Fibroblast of the conjunctiva (primary cell): ENCODE results near the gene RNF212B.
"Not testable (repeated sequence)": the region's sequence is repeated elsewhere in the genome, so short reads cannot be mapped to it uniquely, and the experiment has no call there.

Experiments
- DNase-seq: peaks from one replicate; pipeline ENCODE4 v3.0.0-alpha.2; 2010; ENCODE audit warnings: low read depth

RNF212B gene

DNA sequence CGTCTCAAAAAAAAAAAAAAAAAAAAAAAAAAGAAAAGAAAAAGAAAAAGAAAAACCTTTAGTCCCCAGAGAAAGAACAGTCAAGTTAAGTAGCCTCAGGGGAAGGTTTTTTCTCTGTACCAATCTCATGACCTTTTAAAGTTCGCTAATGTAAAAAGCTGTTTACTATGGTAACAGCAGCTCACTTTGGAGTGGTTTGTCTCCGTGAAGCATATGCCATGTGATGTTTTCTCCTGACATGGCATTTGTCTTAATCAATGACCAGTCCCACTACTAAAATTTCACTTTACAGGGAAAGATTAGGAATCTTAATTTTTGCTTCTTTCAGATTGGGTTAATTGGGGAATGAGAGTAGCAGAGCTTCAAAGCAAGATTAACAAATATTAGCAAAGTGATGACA lies 4.3 kb downstream of the RNF212B start:
- DNase-seq = no peak

GRCh38 chr14:23243066-23243465 lies 5.3 kb downstream of the RNF212B start:
- no peak for DNase-seq

- DNase-seq = no peak
These were observed 7.5 kb downstream of the RNF212B start for GRCh38 chr14:23245282-23245681.

- DNase-seq = no peak
These were observed 10.9 kb downstream of the RNF212B start for GRCh38 chr14:23248601-23249000.

GRCh38 chr14:23249824-23250223 lies 12.1 kb downstream of the RNF212B start:
- DNase-seq = no peak

DNA sequence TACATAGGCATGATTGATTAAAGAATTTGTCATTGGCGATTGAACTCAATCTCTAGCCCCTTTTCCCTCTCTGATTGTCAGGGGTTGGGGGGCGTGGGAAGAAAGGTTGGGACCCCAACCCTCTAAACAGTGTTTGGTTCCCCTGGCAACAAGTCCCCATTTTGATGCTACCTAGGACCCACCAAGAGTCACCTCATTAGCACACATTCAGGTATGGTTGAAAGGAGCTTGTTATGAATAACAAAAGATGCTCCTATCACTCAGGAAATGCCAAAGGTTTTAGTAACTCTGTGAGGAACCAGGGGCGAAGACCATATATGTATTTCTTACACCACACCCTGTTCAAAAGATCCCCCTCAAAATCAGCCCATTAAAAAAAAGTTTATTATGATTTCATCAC lies 14.3 kb downstream of the RNF212B start:
- no peak for DNase-seq

DNA sequence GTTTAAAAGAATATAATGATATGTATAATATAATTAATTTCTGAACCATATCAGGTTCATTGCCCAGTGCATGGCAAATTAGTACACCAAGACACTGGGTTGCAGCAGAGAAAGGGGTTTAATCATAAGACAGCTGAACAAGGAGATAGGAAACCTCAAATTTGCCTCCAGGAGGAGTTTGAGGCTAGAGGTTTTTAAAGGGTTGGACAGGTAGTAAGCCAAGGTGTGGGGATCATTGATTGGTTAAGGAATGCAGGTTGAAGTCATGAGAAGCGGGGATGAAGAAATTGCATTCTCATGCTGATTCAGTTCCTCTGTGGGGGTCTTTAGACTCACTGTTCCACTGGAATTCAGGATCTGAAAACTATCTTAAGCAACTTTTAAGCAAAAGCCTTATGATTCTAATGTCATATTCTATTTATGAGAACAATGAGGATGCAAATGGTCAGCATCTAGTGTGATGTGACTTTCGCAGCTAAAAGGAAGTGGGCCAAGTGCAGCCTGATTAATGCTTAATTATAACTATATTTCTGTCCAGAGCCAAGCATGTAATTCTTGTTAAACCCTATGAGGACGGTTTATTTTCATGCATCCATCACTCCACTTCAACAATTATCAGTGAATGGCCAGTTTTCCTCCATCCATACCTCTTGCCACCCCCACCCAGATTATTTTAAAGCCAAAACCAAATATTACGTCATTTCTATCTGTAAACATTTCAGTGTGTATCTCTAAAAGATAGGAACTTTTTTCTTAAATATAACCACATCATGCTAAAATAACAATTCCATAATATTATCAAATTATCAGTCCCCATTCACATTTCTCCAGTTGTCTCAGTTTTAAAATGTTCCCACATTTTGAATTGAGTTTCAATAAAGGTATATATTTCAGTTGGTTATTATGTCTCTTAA lies 14.9 kb downstream of the RNF212B start:
- no peak for DNase-seq

DNA sequence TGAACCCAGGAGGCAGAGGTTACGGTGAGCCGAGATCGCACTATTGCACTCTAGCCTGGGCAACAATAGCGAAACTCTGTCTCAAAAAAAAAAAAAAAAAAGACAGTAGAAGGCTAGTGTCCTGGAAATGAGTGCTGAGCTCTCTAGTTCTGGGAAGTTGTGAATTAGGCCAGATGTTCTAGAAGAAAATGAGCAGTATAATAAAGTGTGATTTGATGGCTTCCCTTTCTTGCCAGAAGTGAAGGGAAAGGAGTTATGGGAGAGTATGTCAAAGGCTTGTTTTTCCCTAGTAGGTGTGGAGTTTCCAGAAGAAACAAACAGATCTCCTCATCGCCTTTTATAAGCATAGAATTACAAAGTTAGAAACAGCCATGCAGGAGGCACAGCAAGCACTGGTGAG lies 20.5 kb downstream of the RNF212B start:
- DNase-seq = no peak

DNA sequence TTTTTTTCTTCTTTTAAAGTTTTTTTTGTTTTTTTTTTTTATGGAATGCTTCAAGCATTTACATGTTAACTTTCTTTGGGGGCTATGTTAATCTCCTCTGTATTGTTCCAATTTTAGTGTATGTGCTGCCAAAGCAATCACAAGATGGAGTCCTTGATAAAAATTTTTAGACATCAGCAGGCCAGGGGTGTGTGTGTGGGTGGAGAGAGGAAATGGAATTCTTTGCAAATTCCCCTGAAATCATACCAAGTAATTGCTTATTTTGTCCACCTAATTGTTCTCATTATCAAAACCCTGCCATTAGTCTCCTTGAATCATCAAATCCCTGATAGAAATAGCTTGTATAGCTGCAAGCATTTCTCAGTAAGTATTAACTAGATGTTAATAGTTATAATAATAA lies 21.7 kb downstream of the RNF212B start:
- no peak for DNase-seq

DNA sequence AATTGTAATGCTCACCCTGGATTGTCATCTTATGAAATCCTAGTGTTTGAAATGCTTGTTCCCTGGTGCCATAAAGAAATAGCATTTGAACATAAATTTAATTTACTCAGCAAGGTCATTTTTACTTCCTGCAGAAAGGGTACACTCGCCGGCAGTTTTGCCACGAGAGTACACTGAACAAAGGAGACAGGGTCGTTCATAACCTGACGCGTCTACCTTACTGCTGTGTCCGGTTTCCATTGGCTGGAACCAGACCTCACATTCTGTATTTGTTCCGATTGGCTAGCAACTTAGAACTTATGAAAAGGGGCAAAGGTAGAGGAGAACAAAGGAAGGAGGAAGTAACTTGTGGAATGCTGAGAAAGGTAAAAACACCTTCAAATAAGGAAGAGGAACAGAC lies 23.1 kb downstream of the RNF212B start:
- not testable (repeated sequence) for DNase-seq

GRCh38 chr14:23269193-23269592 lies 31.5 kb downstream of the RNF212B start:
- no peak for DNase-seq

GRCh38 chr14:23275412-23275811 lies 37.7 kb downstream of the RNF212B start:
- no peak for DNase-seq

DNA sequence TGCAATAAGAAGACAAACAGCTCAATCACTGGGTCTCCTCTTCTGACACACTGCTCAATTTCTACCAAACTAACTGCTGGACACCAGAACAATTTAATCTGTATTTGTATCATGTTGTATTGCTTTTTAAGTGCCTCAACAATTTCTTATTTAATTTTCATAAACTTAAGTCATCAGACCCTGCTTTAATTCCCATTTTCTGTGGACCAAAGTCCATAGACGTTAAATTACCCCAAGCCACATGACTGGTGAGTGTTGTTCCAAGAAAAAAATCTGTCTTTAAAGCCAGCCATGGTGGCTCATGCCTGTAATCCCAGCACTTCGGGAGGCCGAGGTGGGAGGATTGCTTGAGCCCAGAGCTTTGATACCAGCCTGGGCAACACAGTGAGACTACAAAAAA lies 39.5 kb downstream of the RNF212B start:
- DNase-seq = no peak

DNA sequence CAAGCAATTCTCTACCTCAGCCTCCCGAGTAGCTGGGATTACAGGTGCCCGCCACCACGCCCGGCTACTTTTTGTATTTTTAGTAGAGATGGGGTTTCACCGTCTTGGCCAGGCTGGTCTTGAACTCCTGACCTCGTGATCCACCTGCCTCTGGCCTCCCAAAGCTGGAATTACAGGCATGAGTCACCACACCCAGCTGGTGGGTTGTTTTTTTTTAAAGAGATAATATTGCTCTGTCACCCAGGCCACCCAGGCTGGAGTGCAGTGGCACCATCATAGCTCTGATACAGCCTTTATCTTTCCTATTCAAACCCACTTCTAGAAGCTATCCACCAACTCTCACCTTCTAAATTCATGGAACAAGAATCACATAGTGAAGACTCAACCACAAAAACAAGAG lies 40.2 kb downstream of the RNF212B start:
- DNase-seq = not testable (repeated sequence)

GRCh38 chr14:23281247-23281646 lies 43.5 kb downstream of the RNF212B start:
- DNase-seq = no peak

DNA sequence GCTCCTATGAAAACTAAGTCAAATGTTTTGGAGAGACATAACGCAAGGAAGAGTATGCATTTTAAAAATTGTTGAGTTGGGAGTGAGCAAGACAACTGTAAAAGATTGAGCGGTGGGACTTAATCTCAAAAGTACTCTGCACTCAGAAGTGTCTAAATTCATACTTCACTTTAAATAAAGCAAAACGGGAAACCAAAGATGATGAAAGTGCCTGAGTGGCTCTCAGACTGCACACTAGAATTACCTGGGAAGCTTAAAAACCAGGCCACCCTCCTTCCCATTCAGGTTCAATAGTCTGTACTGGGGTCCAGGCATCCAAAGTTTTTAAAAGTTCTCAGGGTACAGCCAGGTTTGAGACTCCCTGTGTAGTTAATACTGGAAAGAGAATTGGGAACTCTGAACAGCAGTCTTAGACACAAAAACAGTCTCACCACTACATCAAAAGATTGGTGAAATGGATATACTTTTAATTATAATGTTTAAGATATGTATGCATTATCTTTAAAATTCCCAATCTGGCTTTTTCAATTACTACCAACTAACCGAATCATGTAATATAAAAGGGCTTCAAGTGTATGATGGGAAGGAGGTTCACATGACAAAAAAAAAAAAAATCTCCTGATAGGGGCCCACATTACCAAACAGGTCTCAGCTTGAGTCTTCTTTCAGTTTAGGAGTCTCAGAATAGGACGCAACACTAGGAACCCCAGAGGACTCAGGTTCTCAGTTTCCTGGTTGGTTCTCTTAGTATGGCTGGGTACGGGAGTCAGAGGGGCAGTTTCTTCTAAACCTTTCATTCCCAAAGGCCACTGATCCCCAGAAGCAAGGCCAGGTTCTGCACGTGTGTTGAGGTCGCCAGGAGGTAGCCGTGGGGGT lies 47.2 kb downstream of the RNF212B start:
- no peak for DNase-seq

GRCh38 chr14:23285530-23286019 lies 47.8 kb downstream of the RNF212B start:
- DNase-seq = no peak

DNA sequence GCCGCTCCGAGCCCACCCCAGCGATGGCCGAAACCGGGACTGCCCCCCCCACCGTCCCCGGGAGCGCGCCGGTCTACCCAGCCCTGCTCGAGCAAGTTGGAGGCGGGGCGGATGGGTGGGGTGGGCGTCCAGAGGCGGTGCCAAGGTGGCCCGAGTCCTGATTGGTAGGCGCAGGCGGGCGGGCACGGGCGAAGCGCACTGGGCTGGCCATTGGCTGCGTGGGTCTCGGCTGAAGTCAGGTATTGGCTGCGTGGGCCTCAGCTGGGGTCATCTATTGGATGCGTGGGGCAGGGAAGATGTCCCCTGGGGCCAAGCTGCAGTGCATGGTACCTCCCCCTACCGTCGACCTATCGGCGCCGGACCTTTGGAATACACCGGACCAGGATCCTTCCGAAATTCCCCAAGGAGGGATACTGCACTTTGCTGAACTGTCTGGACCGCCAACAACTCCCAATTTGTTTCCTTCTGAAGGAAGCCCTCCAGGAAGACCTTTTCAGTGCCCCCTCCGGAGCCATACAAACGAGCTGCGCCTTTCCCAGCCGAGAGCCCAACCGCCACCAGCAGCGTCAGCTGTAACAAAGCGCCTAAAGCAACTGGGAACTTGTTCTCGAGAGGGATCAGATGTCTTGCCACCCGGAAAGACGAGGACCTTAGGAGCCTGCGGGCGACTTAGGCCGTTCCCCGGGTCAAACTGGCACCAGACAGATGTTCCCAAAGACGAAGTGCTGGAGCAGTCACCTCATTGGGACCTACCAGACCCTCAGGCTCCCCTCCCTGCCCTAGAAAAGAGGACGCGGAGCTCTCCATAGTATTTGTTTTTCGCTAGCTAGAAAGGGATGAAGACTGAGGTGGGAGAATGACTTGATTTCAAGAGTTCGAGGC lies 48.5 kb downstream of the RNF212B start, which contains the start of gene HOMEZ:
HOMEZ (minus strand) TSS at position 113 of the 882 bp plus-strand sequence. CDS start 180 bp downstream, outside the sequence.
- peak; percentile 99 for DNase-seq

- no peak for DNase-seq
These were observed 49.3 kb downstream of the RNF212B start for GRCh38 chr14:23286902-23287479.

DNA sequence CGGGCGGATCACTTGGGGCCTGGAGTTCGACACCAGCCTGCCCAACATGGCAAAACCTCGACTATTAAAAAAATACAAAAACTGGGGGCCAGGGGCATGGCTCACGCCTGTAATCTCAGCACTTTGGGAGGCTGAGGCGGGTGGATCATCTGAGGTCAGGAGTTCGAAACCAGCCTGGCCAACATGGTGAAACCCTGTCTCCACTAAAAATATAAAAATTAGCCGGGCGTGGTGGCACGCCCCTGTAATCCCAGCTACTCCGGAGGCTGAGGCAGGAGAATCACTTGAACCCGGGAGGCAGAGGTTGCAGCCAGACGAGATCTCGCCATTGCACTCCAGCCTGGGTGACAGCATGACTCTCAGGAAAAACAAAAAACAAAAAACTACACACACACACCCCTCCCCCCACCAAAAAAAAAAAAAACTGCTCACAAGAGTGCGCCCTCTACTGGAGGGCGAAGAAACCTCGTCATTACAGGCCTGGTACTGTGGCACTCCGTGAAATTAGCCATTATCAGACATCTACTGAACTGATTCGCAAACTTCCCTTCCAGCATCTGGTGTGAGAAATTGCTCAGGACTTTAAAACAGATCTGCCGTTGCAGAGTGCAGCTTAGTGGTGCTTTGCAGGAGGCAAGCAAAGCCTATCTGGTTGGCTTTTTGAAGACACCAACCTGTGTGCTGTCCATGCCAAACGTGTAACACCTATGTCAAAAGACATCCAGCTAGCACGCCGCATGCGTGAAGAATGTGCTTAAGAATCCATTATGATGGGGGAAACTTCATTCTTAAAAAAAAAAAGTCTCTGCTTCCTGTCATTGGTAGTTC lies 57.2 kb downstream of the RNF212B start:
- DNase-seq = no peak
